HFF-Myc (cell line): ENCODE measurements around the gene OXTR.

Experiments used
- DNase-seq: peaks from one replicate; pipeline ENCODE4 v3.0.0-alpha.2; 2011; ENCODE audit warnings: low read depth; ENCODE audit errors: extremely low read depth
- H3K4me3 ChIP-seq: replicated peaks from 2 replicates; pipeline ENCODE4 v1.5.1; 2011; ENCODE audit warnings: low read depth, mild to moderate bottlenecking, control low read depth, low read length
- CTCF ChIP-seq: IDR thresholded peaks from 2 replicates; pipeline ENCODE4 v1.5.1; 2012; ENCODE audit warnings: mild to moderate bottlenecking, low read depth, low read length, control low read depth; ENCODE audit errors: missing control alignments

The OXTR gene

GRCh38 chr3:8737823-8738222 is 31.6 kb downstream of the OXTR start:
- TF ChIP-seq CTCF: no peak
- DNase-seq: no peak

GRCh38 chr3:8737301-8737700 is 32.1 kb downstream of the OXTR start:
- H3K4me3 ChIP-seq: no peak overlapping the region
- TF ChIP-seq CTCF: no peak
- no peak for DNase-seq

More at GRCh38 chr3:8737823-8738222, 31.6 kb downstream of the OXTR start:
- no peak overlapping the region for H3K4me3 ChIP-seq

GRCh38 chr3:8736436-8736835 is 33.0 kb downstream of the OXTR start:
- no peak for TF ChIP-seq CTCF
- DNase-seq: no peak
- H3K4me3 ChIP-seq: no peak overlapping the region

GRCh38 chr3:8734908-8735307 is 34.5 kb downstream of the OXTR start:
- TF ChIP-seq CTCF: no peak
- no peak overlapping the region for H3K4me3 ChIP-seq
- no peak for DNase-seq

GRCh38 chr3:8734137-8734878 is 35.1 kb downstream of the OXTR start:
- no peak for DNase-seq
- H3K4me3 ChIP-seq: no peak overlapping the region
- TF ChIP-seq CTCF: no peak

- no peak for DNase-seq
- H3K4me3 ChIP-seq: no peak within 1 kb of the TSS
- no peak for TF ChIP-seq CTCF
Observed at GRCh38 chr3:8733332-8734094, 35.9 kb downstream of the OXTR start, which contains the start of gene CAV3. Gene CAV3, plus strand, starts transcription at chr3:8733802. Its CDS starts 75 bp downstream, at chr3:8733877.
